Stimulated activated CD4-positive, alpha-beta T cell treated with anti-CD3 and anti-CD28 coated beads, Interleukin-2, amount 100 ng/mL, for 24 hours (primary cell): ENCODE data around the gene ZNF260.
"Not testable (repeated sequence)": the region's sequence is repeated elsewhere in the genome, so short reads cannot be mapped to it uniquely, and the experiment has no call there.

ENCODE experiments used
- DNase-seq, 2 donors: peaks; one replicate each; pipeline ENCODE4 v3.0.0-alpha.2; 2020

Gene ZNF260

DNA sequence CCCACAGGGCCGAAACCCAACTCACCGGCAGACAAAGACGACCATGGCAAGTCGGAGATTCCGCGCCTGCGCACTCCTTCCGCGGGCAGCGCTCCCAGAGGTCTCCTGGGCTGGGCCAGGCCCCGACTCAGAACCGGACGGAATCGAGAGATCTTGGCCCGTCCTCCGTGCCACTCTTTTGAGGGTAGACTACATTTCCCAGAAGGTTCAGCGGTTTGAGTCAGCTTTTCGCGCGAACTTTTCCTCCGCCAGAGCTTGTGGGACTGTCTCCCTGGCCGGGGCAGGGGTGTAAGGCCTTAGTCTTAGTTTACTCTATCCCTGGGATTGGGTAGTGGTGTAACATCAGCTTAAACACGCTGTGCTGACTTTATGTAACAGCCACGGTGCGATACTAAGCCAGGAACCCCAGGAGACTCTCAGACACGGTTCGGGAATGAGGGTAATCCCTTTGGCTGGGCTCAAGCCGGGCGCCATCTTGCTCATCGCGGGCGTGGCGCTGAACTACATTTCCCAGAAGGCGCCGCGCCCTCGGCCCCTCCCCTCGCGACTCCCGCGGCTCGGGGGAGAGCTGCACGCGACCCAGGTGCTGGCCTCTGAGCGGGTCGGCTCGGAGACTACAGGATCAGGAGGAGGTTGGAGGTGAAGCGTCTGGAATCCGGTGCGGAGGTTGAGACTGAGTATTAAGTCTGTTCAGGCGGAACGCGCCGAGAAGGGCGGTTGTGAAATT lies at the start of gene ZNF260:
TSS of gene ZNF260 (minus strand) at position 78 of the 727 bp plus-strand sequence. CDS start 13,033 bp downstream, outside the sequence.
- DNase-seq: peak; percentile 95

DNA sequence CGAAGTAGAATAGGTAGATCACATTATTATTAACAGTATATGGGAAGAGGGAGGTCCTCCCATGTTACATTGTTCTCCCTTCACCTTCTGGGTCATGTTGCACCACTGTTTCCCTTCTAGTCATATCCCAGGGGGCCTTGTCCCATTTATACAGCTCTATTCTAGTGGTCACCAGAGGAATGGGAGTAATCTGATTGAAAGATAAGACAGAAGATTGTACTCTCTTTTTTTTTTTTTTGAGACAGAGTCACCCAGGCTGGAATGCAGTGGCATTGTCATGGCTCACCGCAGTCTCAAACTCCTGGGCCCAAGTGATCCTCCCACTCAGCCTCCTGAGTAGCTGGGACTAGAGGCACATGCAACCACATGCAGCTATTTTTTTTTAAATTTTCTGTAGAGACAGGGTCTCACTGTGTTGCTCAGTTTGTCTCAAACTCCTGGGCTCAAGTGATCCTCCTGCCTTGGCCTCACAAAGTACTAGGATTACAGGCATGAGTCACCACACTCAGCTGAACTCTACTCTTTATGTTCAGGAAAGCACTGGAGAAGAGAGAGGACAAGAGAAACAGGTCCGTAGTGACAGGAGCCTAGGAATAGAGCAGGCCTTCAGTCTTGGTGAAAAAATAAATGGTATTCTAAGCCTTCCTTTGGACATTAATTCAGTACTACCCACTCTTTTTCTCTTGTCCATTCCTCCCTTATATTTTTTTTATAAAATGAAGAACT lies 49.4 kb upstream of the ZNF260 start:
- DNase-seq: no peak

GRCh38 chr19:36574741-36575140 lies 46.7 kb upstream of the ZNF260 start:
- no peak for DNase-seq

GRCh38 chr19:36573895-36574720 lies 46.0 kb upstream of the ZNF260 start:
- DNase-seq: no peak

DNA sequence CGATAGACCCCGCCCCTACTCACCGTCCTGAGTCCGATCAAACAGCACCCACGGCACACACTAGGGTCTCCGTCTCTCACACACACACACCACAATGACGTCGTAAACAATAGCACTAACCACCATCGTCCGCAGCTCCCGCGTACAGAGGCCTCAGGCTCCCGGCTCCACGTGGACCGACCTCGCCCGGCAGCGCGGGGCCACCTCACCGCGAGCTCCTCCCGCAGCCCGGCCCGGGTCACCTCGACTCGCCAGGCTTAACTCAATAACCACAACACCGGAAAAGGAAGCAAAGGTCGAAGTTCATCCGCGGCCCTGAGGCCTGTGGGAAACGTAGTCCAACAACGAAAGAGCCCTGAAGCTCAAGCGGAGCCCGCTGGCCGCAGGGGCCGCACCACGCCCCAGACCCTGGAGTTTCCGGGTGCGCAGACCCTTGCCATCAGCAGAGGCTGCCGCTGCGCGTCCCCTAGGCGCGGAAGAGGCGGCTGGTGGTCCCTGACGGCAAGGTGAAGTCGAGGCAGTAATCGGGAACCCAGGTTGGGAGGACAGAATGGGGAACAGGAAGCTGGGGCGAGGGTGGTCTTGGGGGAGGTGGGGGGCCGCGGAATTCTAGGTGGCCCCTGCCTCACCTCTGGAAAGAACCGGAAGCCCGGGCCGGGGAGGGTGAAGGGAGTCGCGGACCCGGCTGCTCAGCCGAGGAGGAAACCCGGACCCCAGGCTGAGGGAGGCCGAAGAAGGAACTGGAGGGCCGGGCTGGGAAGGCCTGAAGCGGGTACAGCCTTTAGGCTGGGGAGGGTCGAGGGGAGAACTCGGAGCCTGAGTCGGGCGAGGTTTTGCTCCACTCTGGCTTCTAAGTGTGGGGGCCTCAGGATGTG lies 45.2 kb upstream of the ZNF260 start, which contains the start of gene ZNF529:
TSS of gene ZNF529 (minus strand) at position 273 of the 875 bp plus-strand sequence. CDS start 946 bp downstream, outside the sequence.
- peak; percentile 82 to 84 for DNase-seq

DNA sequence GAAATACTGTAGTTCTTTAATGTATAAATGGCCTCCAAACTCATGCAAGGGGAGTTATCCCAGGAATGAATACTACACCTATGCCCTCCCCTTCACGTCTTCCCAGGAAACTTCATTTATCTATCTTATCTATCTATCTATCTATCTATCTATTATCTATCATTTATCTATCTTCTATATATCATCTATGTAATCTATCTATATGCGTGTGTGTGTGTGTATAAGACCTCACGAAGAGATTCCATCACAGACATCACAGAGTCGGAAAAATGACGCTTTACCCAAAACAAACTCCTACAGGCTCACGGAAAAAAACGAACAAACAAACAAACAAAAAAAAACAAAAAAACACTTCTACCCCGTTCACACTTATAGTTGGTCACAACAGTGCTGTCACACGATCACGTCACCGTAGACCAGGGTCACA lies 44.5 kb upstream of the ZNF260 start:
- no peak for DNase-seq

DNA sequence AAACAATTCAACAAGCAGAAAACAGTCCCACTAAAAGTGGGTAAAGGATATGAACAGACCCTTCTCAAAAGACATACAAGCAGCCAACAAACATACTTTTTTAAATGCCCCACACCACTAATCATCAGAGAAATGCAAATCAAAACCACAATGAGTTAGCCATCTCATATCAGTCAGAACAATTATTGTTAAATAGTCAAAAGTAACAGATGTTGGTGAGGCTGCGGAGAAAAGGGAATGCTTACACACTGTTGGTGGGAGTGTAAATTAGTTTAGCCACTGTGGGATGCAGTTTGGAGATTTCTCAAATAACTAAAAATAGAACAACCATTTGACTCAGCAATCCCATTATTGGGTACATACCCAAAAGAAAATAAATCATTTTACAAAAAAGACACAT lies 36.3 kb upstream of the ZNF260 start:
- DNase-seq: no peak

- DNase-seq: no peak
Measured at GRCh38 chr19:36547001-36547732, 19.1 kb upstream of the ZNF260 start.

GRCh38 chr19:36528921-36529518 lies 949 bp upstream of the ZNF260 start:
- DNase-seq: peak; percentile 18 to 26

GRCh38 chr19:36527873-36528193 lies 238 bp downstream of the ZNF260 start:
- no peak for DNase-seq

DNA sequence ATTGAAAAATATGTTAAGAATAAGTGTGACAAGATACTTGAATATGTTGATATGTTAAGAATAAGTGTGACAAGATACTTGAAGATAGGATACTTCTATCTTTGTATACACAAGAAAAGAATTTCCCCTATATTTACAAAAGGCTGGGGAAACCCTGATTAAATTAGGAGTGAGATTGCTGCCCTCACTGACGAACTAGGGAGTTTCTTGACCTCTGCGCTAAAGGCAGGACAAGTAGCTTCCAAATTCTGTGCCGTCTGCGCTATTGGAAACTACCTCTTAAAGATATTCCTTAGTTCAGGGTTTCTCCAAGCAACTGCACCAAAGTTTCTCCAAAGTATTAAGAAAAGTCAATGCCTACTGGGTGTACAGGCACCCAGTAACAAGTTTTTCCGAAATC lies 730 bp downstream of the ZNF260 start:
- DNase-seq: no peak

DNA sequence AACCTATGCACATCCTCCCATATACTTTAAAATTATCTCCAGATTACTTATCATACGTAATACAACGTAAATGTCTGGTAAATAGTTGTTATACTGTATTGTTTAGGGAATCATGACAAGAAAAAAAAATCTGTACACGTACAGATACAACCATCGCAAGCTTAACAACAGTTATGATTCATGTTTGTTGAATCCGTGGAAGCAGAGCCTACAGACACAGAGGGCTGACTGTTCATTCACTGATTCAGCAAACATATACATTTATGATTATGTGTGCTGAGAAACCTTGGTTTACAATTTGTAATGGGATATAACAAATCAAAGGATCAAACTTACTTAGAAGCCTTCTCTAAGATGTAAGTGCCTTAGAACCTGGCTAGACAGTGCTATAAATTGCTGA lies 1.5 kb downstream of the ZNF260 start:
- no peak for DNase-seq

DNA sequence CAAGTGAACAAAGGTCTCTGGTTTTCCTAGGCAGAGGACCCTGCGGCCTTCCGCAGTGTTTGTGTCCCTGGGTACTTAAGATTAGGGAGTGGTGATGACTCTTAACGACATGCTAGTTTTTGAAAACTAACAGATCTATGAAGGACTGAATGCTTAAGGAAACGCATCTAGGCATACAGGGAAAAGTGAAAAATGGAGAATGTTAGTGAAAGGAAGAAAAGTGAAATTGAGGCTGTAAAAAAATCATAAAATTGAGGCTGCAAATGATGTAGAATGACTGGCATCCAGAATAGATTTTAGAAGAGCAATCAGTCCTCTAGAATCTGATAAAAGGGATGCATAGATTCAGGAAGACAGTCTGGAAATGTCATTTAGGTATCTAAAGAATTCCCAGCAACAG lies 3.5 kb downstream of the ZNF260 start:
- no peak for DNase-seq

DNA sequence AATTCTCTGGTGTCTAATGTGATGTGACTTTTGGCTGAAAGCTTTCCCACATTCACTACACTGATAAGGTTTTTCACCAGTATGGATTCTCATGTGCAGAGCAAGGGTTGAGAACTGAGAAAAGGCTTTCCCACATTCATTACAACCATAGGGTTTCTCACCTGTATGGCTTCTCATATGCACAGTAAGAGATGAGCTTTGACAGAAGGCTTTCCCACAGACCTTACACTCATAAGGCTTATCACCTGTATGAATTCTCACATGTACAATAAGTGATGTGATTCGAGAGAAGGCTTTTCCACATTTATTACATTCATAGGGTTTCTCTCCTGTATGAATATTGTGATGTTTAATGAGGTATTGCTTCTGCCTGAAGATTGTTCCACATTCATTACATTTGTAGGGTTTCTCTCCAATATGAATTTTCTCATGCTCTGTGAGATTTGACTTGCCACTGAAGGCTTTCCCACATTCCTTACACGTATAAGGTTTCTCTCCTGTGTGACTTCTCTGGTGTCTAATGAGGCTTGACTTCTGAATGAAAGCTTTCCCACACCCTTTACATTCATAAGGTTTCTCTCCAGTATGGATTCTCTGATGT lies 14.0 kb downstream of the ZNF260 start:
- no peak for DNase-seq

- no peak for DNase-seq
Measured at GRCh38 chr19:36508325-36508724, 19.7 kb downstream of the ZNF260 start.

- no peak for DNase-seq
Measured at GRCh38 chr19:36501973-36502372, 26.1 kb downstream of the ZNF260 start.

GRCh38 chr19:36497001-36497400 lies 31.1 kb downstream of the ZNF260 start:
- no peak for DNase-seq

- peak; percentile 23 to 40 for DNase-seq
Measured at GRCh38 chr19:36492689-36493453, 35.2 kb downstream of the ZNF260 start.

- DNase-seq: not testable (repeated sequence)
Measured at GRCh38 chr19:36490846-36491245, 37.2 kb downstream of the ZNF260 start.

DNA sequence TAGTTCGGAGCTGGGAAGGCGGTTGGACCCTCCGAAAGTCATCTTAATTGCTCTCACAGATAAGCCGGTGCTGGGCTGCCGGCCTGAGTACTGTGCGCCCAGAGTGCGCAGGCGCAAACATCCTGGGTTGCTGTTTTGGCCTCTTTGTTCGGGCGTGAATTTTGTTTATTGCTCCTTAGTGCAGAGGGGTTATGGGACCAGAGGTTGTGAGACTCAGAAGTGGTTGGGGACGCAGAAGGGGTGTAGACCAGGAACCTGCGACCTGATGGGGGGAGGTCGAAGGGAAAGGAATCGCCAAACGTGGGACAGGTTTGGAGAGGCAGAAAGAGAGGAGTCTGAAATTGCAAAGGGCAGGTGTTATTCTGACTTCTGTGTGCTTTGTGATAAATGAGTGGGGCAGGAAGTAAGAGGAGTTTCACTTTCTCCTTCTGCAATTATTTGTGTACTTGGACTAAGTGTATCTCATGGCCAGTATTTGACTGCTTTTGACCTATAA lies 38.1 kb downstream of the ZNF260 start:
- DNase-seq: peak; percentile 71 to 75
